HG02588 (cell line): ENCODE results near the gene FAM13A.

Experiments
- ATAC-seq: cut with Tn5 transposase; IDR thresholded peaks from one replicate; pipeline ENCODE4 v1.9.1; 2021; ENCODE audit warnings: mild to moderate bottlenecking, moderate library complexity; ENCODE audit not compliant: unreplicated experiment

The FAM13A gene

GRCh38 chr4:88729146-88729760 lies 327.7 kb downstream of the FAM13A start:
- ATAC-seq, result no peak

GRCh38 chr4:88728146-88728545 lies 328.8 kb downstream of the FAM13A start:
- ATAC-seq, result no peak

DNA sequence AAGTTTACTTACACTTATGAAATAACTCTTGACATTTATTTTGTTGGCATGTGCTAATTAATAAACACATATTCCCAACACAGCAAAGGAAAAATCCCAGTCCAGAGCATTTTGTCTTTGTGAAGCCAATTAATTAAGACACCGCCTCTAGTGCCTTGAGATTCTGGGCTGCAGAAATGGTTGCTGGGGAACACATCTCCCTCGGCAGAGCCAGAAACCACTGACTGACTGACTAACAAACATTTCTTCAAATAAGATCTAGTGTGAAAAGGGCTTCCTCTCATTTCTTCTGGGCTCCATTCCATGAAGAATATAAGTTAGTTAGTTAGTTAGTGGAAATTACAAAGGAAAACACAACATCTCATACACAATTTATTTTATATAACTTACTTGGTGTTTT lies 331.0 kb downstream of the FAM13A start:
- no peak for ATAC-seq

GRCh38 chr4:88725143-88725542 lies 331.8 kb downstream of the FAM13A start:
- ATAC-seq, result no peak

GRCh38 chr4:88724406-88724805 lies 332.6 kb downstream of the FAM13A start:
- ATAC-seq, result no peak

GRCh38 chr4:88722828-88723227 lies 334.2 kb downstream of the FAM13A start:
- ATAC-seq, result no peak

DNA sequence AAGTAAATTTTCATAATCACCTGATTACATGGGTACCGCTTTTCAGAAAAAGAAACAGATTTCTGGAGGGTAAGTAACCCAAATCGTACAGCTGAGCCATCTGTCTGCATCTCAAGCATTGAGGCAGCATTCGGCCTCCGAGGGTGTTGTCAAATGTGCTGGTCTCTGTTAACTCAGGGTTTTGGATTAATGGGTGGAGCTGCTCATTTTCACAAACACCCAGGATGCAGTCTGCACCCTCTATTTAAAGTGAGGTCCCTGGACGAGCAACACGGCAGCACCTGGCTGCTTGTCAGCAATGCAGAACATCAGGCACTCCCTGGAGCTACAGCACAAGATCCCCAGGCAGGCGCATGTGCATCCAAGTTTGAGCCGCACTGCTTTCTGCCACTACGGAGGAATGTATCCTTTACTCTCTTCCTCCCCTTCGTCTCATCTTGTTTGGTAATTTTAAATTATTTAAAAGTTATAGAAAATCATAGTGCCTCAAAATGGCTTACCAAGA lies 334.7 kb downstream of the FAM13A start:
- no peak for ATAC-seq

DNA sequence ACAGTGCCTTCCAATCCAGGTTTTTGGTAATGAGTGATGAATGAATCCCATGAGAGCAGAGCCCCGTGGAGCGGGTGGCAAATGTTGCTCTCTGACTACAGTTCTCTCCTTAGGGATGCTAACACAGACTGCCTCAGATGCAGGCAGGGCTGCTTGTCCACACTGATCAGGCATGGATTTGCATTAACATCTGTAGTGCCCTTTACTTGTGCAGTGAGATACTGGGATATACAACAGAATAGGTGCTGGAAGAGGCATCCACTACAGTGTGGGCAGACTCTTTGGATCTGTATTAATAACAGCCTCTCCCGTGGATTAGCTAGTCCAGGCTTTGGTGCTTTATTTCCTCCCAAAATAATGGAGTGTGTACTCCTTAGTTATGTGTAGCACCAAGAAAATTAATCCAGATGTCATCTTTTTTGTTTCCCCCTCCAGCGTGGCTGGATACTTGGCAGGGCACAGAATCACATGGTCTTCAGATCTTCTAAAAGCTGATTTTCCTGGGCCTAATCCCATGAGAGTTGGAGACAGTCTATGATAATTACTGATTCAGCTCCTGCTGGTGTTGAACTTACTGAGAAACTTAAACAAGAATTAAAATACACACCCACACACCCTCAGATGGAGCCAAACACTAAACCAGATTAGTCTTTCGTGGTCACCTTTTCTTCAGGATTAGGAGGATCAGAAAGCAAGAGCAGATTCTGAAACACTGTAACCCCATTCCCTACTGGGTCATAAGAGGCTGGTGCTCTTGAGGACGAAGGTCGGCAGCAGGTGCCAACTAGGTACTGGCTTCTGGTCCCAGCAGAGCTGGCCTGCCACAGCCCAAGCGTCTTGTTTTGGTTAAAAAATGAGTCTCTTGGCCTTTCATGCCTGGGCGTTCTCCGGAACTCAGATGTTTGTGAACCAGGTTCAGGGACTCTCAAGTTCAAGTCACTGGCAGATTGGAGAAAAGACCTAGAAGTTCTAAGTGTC lies 336.2 kb downstream of the FAM13A start:
- no peak for ATAC-seq

- ATAC-seq, result no peak
Measured at GRCh38 chr4:88719381-88719780, 337.6 kb downstream of the FAM13A start.

- ATAC-seq, result no peak
Measured at GRCh38 chr4:88718098-88718497, 338.9 kb downstream of the FAM13A start.

GRCh38 chr4:88713782-88714181 lies 343.2 kb downstream of the FAM13A start:
- no peak for ATAC-seq

GRCh38 chr4:88709989-88710388 lies 347.0 kb downstream of the FAM13A start:
- ATAC-seq, result no peak

- no peak for ATAC-seq
Measured at GRCh38 chr4:88706574-88706973, 350.4 kb downstream of the FAM13A start.

GRCh38 chr4:88705805-88706492 lies 351.0 kb downstream of the FAM13A start:
- no peak for ATAC-seq

GRCh38 chr4:88705223-88705622 lies 351.8 kb downstream of the FAM13A start:
- no peak for ATAC-seq

- ATAC-seq, result no peak
Measured at GRCh38 chr4:88702782-88703181, 354.2 kb downstream of the FAM13A start.

GRCh38 chr4:88698519-88698918 lies 358.5 kb downstream of the FAM13A start:
- no peak for ATAC-seq

DNA sequence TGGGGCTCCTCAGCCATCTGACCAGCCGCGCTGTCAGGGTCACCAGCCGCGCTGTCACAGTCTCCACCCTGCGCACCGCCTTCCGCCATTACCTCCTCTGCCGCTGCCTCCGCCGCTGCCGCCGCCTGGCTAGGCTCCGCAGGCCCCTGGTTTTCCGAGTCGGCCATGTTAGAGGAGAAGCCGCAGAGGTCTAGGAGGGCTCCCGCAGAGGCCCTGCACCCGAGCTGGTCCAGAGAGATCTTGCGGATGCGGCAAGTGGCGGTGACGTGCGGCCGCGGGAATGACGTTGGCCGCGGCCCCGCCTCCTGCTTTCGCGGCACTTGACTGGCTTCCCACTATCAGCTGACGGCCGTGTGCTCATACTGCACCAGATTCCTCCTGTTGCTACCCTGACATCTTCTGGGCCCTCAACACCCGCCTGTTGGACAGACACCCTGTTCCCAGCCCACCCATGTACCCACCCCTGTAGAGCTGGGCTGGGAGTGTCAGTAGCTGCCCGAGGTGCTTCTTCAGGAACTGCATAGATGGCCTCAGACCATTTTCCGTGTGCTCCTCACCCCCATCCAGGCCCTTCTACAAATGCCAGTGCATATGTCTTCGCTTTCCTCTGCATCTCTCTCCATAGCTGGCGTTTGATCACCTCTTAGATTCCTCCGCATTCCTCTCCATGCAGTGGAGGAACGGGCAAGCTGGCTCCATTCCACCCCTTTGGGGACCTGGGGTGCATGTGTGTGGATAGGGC lies 359.2 kb downstream of the FAM13A start, which contains the start of gene NAP1L5:
NAP1L5 (minus strand) TSS at position 242 of the 742 bp plus-strand sequence; CDS start at position 167, 75 bp downstream.
- peak; percentile 98 for ATAC-seq

DNA sequence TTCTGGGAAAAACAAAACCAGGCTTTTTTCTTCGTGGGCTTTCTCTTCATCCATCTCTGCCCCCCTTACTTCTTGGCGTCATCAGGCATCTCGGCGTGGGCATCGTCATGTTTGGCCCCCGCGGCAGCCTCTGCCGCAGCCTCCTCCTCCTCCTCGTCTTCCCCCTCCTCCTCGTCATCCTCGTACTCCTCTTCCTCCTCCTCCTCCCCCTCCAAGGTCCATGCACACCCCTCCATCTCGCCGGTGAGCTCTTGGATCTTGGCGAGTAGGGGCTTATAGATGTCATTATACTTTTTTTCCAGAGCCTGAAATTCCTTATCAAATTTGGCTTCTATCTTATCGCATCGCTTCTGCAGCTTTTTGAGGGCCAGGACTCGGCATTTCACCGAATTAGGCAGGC lies 359.8 kb downstream of the FAM13A start:
- peak; percentile 23 for ATAC-seq

DNA sequence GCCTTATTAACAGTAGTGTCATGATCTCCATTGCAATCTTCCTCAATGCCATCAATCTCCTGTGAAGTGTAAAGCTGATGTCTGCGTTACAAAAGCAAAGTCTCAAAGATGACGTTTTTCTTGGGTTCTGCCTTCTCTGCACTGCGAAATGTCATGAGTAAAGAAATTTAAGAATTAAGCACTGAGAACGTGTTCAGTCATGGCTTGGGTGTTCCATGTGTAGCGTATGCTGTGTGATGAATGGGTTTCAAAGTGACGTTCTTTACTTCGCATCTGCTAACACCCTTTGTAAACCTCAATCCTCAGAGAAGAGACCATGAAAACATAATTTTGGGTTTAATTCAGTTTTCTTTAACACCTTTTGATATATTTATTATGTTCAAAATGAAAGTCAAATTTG lies 360.4 kb downstream of the FAM13A start:
- no peak for ATAC-seq

- ATAC-seq, result no peak
Measured at GRCh38 chr4:88693792-88694191, 363.2 kb downstream of the FAM13A start.
